GM19438 (cell line): ENCODE measurements around the gene JCHAIN.
"Not testable (repeated sequence)": the region's sequence is repeated elsewhere in the genome, so short reads cannot be mapped to it uniquely, and the experiment has no call there.

ENCODE experiments used
- ATAC-seq: cut with Tn5 transposase; IDR thresholded peaks from one replicate; pipeline ENCODE4 v1.9.1; 2021; ENCODE audit warnings: low read depth; ENCODE audit not compliant: unreplicated experiment

JCHAIN gene

GRCh38 chr4:70651864-70652506 lies 14.3 kb downstream of the JCHAIN start:
- no peak for ATAC-seq

GRCh38 chr4:70650741-70651140 lies 15.6 kb downstream of the JCHAIN start:
- ATAC-seq: not testable (repeated sequence)

DNA sequence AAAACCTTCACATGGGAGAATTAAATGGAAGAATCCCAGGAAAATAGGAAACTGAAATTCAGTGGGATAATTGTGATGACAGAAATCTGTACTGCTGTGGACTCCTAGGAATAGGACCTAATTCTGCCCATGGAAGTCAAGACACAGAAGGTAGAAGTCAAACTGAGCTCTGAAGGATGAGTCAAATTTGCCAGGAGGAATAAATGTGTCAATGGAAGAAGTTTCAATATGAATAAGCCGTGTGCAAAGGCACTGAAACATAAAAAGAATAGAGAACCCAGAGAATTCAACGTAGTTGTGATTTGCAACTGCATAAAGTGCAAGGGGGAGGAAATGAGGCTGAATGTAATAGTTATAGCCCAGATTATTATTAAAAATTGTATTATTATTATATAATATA lies 26.1 kb downstream of the JCHAIN start:
- no peak for ATAC-seq

DNA sequence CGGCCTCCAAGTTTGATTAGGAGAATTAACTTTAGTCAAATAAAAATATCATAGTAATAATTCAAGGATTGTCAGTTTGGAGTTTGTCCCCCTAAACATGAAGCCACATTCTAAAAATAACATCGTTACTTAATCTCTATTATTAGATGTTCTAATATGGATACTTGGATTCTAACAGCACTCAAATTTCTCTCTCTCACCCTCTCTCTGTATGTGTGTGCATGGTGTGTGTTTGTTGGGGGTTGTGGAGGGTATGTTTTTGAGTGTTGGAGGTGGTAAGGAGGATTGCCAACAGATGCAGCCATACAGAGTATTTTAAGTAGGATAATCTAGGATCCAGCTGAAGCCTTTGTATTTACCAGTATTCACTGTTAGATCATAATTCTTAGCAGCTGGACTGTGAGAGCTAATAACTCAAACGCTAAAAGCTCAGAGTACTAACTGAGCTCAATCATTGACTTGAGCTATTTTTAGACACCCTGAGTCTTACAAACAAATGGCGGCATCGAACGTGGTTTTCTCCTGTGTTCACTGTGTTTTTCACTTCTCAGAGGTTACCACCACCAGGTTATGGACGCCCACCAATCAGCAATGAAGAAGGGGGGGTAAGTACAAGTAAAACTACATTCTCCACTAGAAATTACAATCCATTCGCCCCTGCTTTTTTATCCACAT lies 28.9 kb downstream of the JCHAIN start:
- no peak for ATAC-seq

DNA sequence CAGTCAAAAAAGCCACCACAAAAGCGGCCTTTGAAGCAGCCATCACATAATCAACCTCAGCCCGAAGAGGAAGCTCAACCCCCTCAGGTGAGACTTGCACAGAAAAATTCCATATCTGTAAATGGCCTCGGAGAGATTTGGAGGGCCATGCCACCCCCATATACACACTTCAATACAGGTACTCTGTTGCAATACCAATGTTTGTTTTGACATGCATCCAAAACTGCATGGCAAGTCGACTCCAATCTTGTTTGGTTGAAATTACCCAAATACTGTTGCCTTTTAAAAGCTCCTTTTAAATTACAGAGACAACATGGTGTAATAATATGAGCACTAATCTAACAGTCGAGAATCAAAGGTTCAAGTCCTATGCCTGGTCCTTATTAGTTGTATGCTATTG lies 31.8 kb downstream of the JCHAIN start:
- no peak for ATAC-seq

DNA sequence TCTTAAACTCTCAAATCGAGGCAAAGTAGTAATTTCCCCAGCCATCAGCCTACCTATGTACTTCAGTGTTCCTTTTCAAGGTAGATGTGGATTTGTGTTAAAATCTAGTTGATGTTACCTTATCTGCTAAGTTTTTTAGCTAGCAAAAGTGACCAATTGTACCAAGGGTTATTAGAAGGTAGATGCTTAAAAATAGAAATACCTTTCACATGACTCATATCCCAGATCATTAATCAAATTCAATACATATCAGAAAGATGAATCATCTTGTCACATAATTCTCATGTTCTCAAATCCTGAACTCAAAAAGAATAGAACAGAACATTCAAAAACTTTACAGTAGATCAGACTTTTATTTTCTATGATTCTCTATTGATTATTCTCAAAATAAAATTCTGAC lies 34.3 kb downstream of the JCHAIN start:
- no peak for ATAC-seq

DNA sequence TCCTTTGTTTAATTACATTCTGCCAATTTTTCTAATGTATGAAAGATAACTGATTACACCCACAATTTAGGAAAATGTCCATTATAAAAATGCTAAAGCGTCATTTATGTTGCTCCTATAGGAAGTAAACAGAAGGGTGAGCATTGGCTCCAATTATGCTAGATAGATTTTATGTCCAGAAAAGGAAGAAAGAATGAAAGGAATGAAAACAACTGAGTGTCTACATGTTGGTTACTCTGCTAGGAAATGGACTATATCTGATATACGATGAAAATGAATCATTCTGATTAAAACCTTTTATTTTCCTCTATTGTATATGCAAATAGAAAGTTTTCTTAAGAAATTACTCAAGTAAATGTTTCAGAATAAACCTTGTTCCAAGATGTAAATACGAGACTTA lies 36.1 kb downstream of the JCHAIN start:
- ATAC-seq: no peak

- ATAC-seq: no peak
These were observed 36.7 kb downstream of the JCHAIN start for GRCh38 chr4:70629469-70630090.

DNA sequence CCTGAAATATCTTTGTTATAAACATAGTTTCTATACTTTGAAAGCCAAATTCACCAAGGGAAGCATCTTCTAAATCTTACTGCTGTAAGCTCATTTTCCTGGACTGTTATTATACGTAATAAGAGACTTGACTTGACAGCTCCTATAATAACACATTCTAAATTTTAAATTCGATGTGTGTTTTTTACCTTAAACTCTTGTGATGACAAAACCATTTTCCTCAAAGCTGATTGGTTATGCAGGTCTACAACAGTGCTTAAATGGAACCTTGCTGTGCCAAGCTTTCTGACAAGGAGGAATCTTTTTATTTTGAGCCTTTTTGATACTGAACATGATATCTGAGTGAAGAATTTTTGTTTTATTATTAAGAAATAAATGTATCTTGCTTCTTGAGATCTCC lies 37.9 kb downstream of the JCHAIN start, which contains the start of gene ENAM:
Gene ENAM, plus strand, starts transcription at position 301 of the 400 bp plus-strand sequence. CDS start 757 bp downstream, outside the sequence.
- ATAC-seq: no peak

DNA sequence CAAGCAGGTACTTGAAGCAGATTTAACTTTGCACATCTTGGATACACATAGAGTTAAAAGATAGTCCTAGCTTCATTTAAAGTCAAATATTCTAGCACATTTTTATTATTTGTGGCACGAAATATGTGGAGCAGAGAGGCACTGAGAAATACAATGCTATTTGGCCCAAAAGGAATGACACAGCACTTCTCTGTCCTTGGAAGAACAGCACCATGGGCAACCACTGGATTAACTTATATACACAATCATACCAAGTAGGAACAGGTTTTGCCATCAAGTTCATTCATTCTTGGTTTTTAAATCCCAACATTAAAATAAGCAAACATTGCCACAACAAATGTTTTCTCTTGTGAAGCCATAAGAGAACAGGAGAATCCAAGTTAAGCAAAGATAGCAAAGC lies 38.7 kb downstream of the JCHAIN start:
- no peak for ATAC-seq

- no peak for ATAC-seq
These were observed 42.0 kb downstream of the JCHAIN start for GRCh38 chr4:70624226-70624793.

GRCh38 chr4:70623323-70623722 lies 43.0 kb downstream of the JCHAIN start:
- no peak for ATAC-seq

DNA sequence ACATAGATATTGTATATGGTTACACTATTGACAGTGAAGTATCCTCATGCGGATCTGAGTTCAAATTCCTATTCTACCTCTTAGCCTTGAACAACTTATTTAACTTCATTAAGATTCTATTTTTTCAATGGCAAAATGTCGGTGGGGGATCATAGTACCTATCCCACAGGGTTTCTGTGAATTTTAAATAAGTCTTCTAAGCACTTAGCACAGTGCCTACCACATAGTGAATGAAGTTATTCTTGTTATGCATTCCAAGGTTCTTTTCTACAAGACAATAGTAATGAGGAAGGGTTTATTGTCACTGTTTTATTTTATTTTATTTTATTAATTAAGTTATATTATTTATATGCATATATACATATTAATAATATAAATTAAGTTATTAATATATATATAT lies 46.5 kb downstream of the JCHAIN start:
- no peak for ATAC-seq

GRCh38 chr4:70619288-70619687 lies 47.0 kb downstream of the JCHAIN start:
- ATAC-seq: no peak

GRCh38 chr4:70614184-70614555 lies 52.1 kb downstream of the JCHAIN start:
- no peak for ATAC-seq

DNA sequence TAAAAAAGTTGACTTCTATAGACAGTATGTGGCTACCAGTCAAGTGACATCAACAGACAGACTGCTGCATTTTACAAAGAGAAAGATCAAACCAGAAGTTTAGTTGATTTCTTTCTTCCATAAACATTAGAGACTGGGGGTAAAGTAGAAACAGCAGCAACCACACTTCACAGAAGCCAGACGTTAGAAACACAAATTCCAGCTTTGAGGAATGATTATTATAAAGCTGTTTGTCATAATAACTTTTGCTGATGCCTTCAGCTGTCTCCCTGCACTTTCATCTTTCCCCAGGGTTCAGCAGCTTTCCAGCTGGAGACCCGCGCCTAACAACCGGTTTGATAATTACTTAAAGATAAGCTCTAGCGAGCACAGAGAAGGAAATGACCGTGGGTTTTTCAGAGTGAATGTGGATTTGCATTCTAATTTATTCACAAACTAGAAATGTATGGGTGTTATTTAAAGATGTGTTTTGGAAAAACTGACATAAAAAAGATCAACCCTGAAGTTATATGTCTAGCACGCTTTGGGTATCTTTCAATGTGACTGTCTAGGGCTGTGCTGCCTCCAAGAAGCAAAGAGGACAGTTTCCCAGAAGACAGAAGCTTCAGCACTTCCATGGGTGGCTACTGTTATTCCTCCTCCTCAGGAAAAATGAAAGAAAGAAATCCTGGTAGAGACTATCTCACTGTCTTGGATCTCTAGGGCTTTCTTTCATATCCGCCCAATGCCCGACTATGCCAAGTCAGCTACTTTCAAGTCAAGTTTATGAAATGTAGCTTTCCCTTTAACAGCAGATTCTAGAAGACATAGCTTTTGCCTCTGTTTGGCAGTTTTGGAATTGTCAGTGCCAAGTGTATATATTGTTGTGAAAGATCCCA lies 52.8 kb downstream of the JCHAIN start:
- peak; percentile 61 for ATAC-seq

DNA sequence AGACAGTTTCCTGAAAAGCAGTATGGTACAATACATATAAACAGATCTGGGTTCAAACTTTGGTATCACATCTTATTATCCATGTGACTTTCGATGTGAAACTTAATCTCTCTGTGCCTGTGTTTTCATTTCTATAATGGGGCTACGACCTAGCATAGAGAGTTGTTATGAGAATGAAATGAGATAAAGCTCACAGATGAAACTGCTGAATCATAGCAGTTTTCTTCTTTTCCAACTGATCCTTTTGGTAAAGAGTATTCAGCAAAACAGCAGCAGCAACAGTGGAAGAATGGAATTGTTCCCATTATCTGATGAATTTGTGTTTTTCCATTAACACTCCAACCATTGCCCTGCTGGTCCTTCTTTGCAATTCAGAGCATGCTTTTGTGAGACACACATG lies 58.0 kb downstream of the JCHAIN start:
- ATAC-seq: no peak

- ATAC-seq: no peak
These were observed 58.9 kb downstream of the JCHAIN start for GRCh38 chr4:70607334-70607853.

GRCh38 chr4:70606459-70606858 lies 59.8 kb downstream of the JCHAIN start:
- ATAC-seq: no peak
